GM18499 (cell line): ENCODE measurements around the gene PLXNB3.

Experiments
- ATAC-seq: cut with Tn5 transposase; IDR thresholded peaks from one replicate; pipeline ENCODE4 v1.9.1; 2021; ENCODE audit warnings: moderate number of reproducible peaks; ENCODE audit not compliant: insufficient read depth, unreplicated experiment

PLXNB3 gene

GRCh38 chrX:153772316-153773217 lies 8.5 kb downstream of the PLXNB3 start:
- ATAC-seq: no peak

DNA sequence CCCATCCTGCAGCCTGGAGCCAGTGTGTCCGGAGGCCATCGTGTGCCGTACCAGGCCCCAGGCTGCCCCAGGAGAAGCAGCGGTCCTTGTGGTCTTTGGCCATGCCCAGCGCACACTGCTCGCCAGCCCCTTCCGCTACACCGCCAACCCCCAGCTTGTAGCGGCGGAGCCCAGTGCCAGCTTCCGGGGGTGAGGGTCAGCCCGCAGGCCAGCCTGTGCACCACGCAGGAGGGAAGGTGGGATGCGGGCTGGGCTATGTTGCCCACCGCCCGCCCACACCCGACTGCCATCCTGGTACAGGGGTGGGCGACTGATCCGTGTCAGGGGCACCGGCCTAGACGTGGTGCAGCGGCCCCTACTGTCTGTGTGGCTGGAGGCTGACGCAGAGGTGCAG lies 9.2 kb downstream of the PLXNB3 start:
- no peak for ATAC-seq

GRCh38 chrX:153773741-153774575 lies 9.9 kb downstream of the PLXNB3 start:
- no peak for ATAC-seq

DNA sequence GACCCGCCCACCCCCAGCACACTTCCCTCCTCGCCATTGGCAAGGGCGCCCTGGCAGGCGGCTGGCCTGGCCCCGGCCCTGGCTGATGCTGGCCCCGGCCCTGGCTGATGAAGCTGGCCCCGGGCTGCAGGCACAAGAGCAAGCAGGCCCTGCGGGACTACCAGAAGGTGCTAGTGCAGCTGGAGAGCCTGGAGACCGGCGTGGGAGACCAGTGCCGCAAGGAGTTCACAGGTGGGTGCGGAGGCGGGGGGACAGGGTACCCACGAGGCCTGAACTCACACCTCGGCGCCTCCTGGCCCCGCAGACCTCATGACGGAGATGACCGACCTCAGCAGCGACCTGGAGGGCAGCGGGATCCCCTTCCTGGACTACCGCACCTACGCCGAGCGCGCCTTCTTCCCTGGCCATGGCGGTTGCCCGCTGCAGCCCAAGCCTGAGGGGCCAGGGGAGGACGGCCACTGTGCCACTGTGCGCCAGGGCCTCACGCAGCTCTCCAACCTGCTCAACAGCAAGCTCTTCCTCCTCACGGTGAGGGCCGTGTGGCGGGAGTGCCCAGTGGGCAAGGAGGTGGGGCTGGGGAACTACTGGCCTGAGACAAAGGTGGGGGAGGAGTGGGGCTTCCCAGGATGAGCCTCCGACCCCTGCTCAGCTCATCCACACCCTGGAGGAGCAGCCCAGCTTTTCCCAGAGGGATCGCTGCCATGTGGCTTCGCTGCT lies 10.7 kb downstream of the PLXNB3 start:
- ATAC-seq: no peak

- no peak for ATAC-seq
Observed at GRCh38 chrX:153775293-153776119, 11.5 kb downstream of the PLXNB3 start.

DNA sequence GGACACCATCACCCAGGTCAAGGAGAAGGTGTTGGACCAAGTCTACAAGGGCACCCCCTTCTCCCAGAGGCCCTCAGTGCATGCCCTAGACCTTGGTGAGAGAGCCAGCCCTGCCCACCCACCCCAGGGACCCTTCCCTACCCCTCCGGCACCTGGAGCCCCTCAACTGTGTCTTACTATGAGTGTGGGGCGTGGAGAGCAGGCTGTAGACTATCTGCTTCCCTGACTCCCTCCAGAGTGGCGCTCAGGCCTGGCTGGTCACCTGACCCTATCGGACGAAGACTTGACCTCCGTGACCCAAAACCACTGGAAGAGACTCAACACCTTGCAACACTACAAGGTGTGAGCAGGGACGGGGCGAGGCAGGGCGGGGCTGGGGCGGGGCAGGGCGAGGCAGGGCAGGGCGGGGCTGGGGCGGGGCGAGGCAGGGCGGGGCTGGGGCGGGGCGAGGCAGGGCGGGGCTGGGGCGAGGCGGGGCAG lies 12.1 kb downstream of the PLXNB3 start:
- ATAC-seq: no peak

GRCh38 chrX:153776611-153777045 lies 12.6 kb downstream of the PLXNB3 start:
- no peak for ATAC-seq

GRCh38 chrX:153777261-153778090 lies 13.4 kb downstream of the PLXNB3 start:
- no peak for ATAC-seq

- no peak for ATAC-seq
Observed at GRCh38 chrX:153778181-153778580, 14.1 kb downstream of the PLXNB3 start.

GRCh38 chrX:153778684-153779101 lies 14.6 kb downstream of the PLXNB3 start:
- ATAC-seq: no peak

GRCh38 chrX:153779891-153780677 lies 16.0 kb downstream of the PLXNB3 start:
- no peak for ATAC-seq

GRCh38 chrX:153780678-153781427 lies 16.8 kb downstream of the PLXNB3 start, which contains the start of gene SRPK3:
SRPK3 (plus strand) TSS chrX:153781041; CDS start chrX:153781087, 46 bp downstream.
- ATAC-seq: no peak

DNA sequence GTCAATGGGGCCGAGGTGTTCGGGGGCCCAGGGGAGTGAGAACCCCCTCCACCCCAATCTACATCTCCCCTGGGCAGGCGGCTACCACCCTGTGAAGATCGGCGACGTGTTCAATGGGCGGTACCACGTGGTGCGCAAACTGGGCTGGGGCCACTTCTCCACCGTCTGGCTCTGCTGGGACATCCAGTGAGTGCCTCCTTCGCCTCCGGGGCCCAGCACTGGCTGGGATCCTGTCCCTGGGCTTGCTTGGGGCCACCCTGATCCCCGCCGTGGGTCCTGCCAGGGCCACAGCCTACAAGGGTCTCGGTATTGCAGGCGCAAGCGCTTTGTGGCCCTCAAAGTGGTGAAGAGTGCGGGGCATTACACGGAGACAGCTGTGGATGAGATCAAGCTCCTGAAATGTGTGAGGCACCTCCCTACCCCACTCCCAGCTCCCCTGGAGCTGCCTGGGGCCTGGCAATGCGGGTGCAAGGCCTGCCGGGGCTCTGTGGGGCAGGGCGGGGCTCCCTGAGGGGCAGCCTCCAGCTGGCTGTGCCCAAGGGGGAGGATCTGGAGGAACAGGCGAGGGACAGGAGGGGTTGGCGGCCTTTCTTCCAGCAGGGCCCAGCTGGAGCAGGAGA lies 17.5 kb downstream of the PLXNB3 start:
- no peak for ATAC-seq

DNA sequence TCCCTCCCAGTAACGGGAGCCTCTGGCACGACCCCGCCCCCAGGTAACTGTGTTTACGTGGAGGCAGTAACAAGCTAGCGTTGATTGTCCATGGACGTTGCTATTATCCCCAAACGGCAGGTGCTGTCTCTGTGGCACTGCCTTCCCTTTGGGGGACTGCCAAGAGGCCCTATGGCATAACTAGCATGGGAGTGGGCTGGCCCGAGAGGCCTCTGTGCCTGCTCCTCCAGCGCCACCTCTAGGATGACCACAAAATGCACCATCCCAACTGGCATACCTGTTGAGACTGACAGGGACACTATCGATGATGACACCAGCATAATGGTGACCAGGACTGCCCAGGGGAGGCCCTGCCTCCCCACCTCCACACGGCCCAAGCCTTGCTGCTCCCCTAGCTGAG lies 18.3 kb downstream of the PLXNB3 start:
- ATAC-seq: no peak

DNA sequence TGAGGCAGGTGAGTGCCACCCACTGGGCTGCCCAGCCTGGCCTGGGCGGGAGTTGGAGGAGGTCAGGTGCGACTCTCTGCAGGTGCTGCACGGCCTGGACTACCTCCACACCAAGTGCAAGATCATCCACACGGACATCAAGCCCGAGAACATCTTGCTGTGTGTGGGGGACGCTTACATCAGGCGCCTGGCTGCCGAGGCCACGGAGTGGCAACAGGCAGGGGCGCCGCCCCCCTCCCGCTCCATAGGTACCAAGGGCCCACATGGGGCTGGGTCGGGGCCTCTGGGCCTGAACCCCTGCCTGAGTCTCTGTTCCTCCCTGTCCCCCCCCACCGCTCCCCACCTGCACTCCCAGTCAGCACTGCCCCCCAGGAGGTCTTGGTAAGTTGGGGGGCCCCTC lies 18.8 kb downstream of the PLXNB3 start:
- no peak for ATAC-seq

- ATAC-seq: no peak
Observed at GRCh38 chrX:153783378-153784013, 19.4 kb downstream of the PLXNB3 start.
